Measurements from ENCODE around the gene IL25. TPM values are rescaled to one million over a fixed set of nuclear protein-coding genes. Genes with fewer than 3 reads are reported as not detected.

Gene IL25
- total RNA-seq, 1 donor from 2014 or later: not detected

GRCh38 chr14:23405096-23405495 is 32.5 kb downstream of the IL25 start:
- no peak for DNase-seq (ENCODE audit: low read depth, low spot score)
- TF ChIP-seq CTCF (conservative IDR thresholded peaks at IDR 0.05): no peak
- no peak overlapping the region for H3K4me3 Mint-ChIP-seq
- peaks cover 30% of the 10 kb centered on the region for H3K27me3 Mint-ChIP-seq (ENCODE audit: low read depth)
- peaks cover 4% of the 10 kb centered on the region for H3K4me1 Mint-ChIP-seq
- no peak overlapping the region for H3K27ac Mint-ChIP-seq (ENCODE audit: unreplicated experiment)
- H3K9me3 Mint-ChIP-seq: no peaks in the 10 kb centered on the region
- no peaks in the 10 kb centered on the region for H3K36me3 Mint-ChIP-seq (ENCODE audit: low read depth)

DNA sequence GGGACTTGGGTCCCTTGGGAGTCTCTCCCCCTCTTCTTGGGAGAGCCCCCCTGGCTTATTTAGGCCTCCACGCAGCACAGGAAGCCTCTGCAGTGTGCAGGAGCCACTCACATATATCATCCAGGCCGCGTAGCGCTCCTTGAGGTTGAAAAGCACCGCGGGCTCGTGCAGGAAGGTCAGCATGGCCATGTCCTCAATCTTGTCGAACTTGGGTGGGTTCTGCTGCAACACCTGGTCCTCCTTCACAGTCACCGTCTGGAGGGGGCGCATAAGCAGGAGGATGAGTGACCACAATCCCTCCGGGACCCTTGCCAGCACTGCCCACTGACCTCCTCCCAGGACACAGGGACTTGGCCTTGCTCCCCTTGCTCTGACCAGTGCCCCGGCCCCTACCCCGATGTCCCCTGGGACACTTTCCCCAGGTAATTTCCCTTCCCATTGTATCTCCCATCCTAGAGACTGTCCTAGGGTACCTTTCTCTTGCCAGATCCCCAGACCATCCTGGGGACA is 33.0 kb downstream of the IL25 start:
- Mint-ChIP-seq H3K27me3 (ENCODE audit: low read depth) (peaks cover 30% of the 10 kb centered on the region), H3K4me1 (peaks cover 4% of the 10 kb centered on the region)
- TF ChIP-seq CTCF (conservative IDR thresholded peaks at IDR 0.05): no peak

GRCh38 chr14:23406244-23406643 is 33.6 kb downstream of the IL25 start:
- TF ChIP-seq CTCF (conservative IDR thresholded peaks at IDR 0.05): no peak
- Mint-ChIP-seq H3K4me3 (no peak overlapping the region), H3K27me3 (ENCODE audit: low read depth) (peaks cover 30% of the 10 kb centered on the region), H3K27ac (ENCODE audit: unreplicated experiment) (no peak overlapping the region), H3K36me3 (ENCODE audit: low read depth) (no peaks in the 10 kb centered on the region), H3K9me3 (no peaks in the 10 kb centered on the region), H3K4me1 (peaks cover 4% of the 10 kb centered on the region)
- DNase-seq (ENCODE audit: low read depth, low spot score): no peak

More for the DNA sequence above, 33.0 kb downstream of the IL25 start:
- Mint-ChIP-seq H3K36me3 (ENCODE audit: low read depth) (no peaks in the 10 kb centered on the region), H3K27ac (ENCODE audit: unreplicated experiment) (no peak overlapping the region), H3K4me3 (no peak overlapping the region), H3K9me3 (no peaks in the 10 kb centered on the region)
- no peak for DNase-seq (ENCODE audit: low read depth, low spot score)

- no peak for DNase-seq (ENCODE audit: low read depth, low spot score)
- Mint-ChIP-seq H3K4me1 (peaks cover 4% of the 10 kb centered on the region), H3K4me3 (no peak overlapping the region), H3K27ac (ENCODE audit: unreplicated experiment) (no peak overlapping the region), H3K9me3 (no peaks in the 10 kb centered on the region), H3K27me3 (ENCODE audit: low read depth) (peaks cover 26% of the 10 kb centered on the region), H3K36me3 (ENCODE audit: low read depth) (no peaks in the 10 kb centered on the region)
- TF ChIP-seq CTCF (conservative IDR thresholded peaks at IDR 0.05): no peak
Observed at GRCh38 chr14:23406725-23407355, 34.2 kb downstream of the IL25 start.

GRCh38 chr14:23407516-23408306 is 35.1 kb downstream of the IL25 start, which contains the start of gene MYH6:
TSS of gene MYH6 (minus strand) at chr14:23408273. CDS start at chr14:23407223, 1,050 bp downstream.
- TF ChIP-seq CTCF (conservative IDR thresholded peaks at IDR 0.05): no peak
- no peak within 1 kb of the TSS for H3K27ac Mint-ChIP-seq (ENCODE audit: unreplicated experiment)
- DNase-seq (ENCODE audit: low read depth, low spot score): no peak
- H3K9me3 Mint-ChIP-seq: no peaks in the 10 kb centered on the region
- peaks cover 25% of the 10 kb centered on the region for H3K27me3 Mint-ChIP-seq (ENCODE audit: low read depth)
- no peak within 1 kb of the TSS for H3K4me3 Mint-ChIP-seq
- peaks cover 4% of the 10 kb centered on the region for H3K4me1 Mint-ChIP-seq
- no peaks in the 10 kb centered on the region for H3K36me3 Mint-ChIP-seq (ENCODE audit: low read depth)
